GM06990 (cell line): ENCODE measurements around the gene NPS.

Experiments
- DNase-seq: peaks from one replicate; pipeline ENCODE4 v3.0.0-alpha.2; 2011; ENCODE audit not compliant: insufficient read length; ENCODE audit errors: extremely low read depth
- H3K27me3 ChIP-seq: replicated peaks from 2 replicates; pipeline ENCODE4 v1.6.0; 2011; ENCODE audit warnings: low read length; ENCODE audit not compliant: control insufficient read depth, insufficient read depth
- H3K36me3 ChIP-seq: 2 replicates; pipeline ENCODE4 v1.5.1; 2011; ENCODE audit warnings: low read length; ENCODE audit not compliant: control insufficient read depth, insufficient read depth
- H3K4me3 ChIP-seq: replicated peaks from 2 replicates; pipeline ENCODE4 v1.5.1; 2011; ENCODE audit warnings: low read depth, mild to moderate bottlenecking, control low read depth, low read length
- CTCF ChIP-seq: IDR thresholded peaks from 2 replicates; pipeline ENCODE4 v1.5.1; 2011; ENCODE audit warnings: low read length, control low read depth, mild to moderate bottlenecking, inconsistent platforms; ENCODE audit not compliant: insufficient read depth, poor library complexity, severe bottlenecking

NPS gene

DNA sequence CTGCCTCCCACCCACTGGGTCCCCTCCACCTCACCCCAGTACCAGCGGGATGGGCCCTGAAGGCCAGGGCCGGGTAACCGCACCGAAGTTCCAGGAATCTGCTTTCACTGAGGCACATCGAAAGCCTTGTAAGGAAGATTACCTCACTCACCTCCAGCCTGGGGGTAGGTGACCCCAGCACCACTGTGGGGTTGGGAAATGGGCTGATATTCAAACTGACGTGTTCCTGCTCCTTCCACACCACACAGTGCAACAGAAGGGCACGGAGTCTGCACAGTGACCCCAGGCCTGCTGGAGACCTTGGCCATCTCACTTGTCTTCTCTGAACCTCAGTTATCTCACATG lies 29.8 kb downstream of the NPS start:
- Histone ChIP-seq H3K4me3 (no peak overlapping the region), H3K27me3 (no peaks in the 10 kb centered on the region), H3K36me3 (no peaks in the 10 kb centered on the region)
- no peak for TF ChIP-seq CTCF
- no peak for DNase-seq

DNA sequence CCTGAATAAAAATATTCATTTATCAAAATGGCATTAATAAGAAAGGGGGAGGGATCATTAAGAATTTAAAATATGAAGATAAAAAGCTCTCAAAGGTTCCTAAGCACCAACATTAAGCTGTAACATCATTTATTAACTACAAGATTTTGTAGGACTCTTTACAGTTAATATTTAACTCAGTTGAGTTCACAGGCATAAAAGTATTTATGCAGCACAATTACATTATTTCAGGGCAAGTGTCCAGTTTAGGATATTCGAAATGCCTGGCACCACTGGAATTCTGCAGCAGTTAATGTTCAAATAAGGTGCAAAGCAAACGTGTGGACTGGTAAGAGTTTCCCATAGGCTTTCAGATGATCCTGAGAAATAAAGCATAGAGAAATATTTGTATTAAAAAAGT lies 30.5 kb downstream of the NPS start:
- Histone ChIP-seq H3K36me3 (no peaks in the 10 kb centered on the region), H3K4me3 (no peak overlapping the region), H3K27me3 (no peaks in the 10 kb centered on the region)
- DNase-seq, result no peak
- TF ChIP-seq CTCF, result no peak

DNA sequence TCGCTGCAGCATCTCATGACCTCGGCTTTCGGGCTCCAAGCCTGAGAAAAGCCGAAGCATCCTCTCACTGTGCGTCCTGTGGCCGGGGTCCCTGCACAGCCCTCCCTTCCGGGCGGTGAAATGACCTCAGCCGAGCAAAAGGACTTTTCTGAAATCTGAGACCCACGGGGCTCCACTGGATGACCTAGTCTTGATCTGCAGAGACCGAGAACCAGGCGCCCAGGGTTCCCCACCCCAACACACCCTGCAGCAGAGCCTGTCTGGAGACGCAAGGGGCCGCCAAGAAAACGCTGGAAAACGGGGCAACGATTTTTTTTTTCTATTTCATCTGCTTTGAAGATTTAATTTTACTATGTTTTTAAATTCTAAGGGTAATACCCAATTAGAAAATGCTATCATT lies 31.7 kb downstream of the NPS start:
- Histone ChIP-seq H3K4me3 (no peak overlapping the region), H3K27me3 (no peaks in the 10 kb centered on the region), H3K36me3 (no peaks in the 10 kb centered on the region)
- no peak for DNase-seq
- no peak for TF ChIP-seq CTCF

DNA sequence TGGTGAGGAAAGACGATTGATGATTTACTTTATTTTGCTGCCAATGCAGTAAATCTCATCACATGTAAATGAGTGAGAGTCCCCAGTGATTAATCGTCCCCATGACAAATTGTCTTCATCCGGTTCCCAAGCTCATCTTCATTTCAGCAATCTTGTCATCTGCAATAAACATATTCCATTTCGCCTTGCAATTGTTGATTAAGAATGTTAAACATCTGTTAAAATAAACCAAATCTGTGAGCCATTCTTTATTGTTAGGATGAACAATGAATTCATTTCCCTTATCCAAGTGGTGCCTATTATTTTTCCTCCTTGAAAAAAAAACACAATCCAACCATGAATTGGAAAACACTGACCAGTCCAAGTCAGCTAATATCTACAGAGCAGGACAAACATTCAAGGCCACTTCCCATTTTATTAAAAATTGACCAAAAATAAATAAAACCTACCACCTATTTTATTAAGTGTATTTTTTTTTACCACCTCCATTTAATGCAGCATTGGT lies 36.5 kb downstream of the NPS start:
- Histone ChIP-seq H3K36me3 (no peaks in the 10 kb centered on the region), H3K27me3 (no peaks in the 10 kb centered on the region), H3K4me3 (no peak overlapping the region)
- TF ChIP-seq CTCF, result no peak
- DNase-seq, result no peak

- Histone ChIP-seq H3K36me3 (no peaks in the 10 kb centered on the region), H3K4me3 (no peak overlapping the region), H3K27me3 (no peaks in the 10 kb centered on the region)
- no peak for DNase-seq
- no peak for TF ChIP-seq CTCF
Measured at GRCh38 chr10:127587668-127588365, 38.7 kb downstream of the NPS start.

DNA sequence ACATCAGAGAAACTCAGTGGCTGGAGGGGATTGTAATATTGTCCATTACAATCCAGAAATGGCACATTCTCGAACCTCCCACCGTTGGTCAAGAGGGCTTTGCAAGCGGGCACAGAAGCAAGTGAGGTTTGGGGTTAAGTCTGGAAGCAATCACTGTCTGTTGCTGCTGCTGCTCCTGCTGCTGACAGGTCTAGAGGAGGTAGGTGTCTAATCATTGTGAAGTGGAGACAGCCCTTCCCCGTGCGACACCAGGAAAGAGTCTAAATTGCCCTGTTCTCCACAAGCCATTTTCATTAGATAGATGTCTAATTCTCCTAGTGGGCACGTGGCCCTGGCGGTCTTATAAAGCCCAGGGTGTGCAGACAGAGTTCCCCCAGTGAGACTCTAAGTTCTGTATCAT lies 43.5 kb downstream of the NPS start:
- no peak for TF ChIP-seq CTCF
- Histone ChIP-seq H3K36me3 (no peaks in the 10 kb centered on the region), H3K27me3 (no peaks in the 10 kb centered on the region), H3K4me3 (no peak overlapping the region)
- no peak for DNase-seq
